Measurements from ENCODE around the gene NCKAP5. TPM values are rescaled to one million over a fixed set of nuclear protein-coding genes. Genes with fewer than 3 reads are reported as not detected.

Gene NCKAP5
- total and polyA plus RNA-seq, 2 experiments from 2014 or later = 0.21 to 0.31 TPM

GRCh38 chr2:132857319-132857718, 710.9 kb downstream of the NCKAP5 start:
- Histone ChIP-seq H3K4me1 (ENCODE audit: low read depth) (no peaks in the 10 kb centered on the region), H3K27ac (no peak overlapping the region), H3K36me3 (no peaks in the 10 kb centered on the region), H3K4me3 (no peak overlapping the region), H3K9me3 (ENCODE audit: low read depth) (no peaks in the 10 kb centered on the region), H3K27me3 (no peaks in the 10 kb centered on the region)
- TF ChIP-seq CTCF (IDR thresholded peaks at IDR 0.05; ENCODE audit: low read depth, low read length) = no peak
- DNase-seq (ENCODE audit: low read depth in 1 of 2, low spot score in 1 of 2) = no peak

GRCh38 chr2:132850688-132851087, 717.6 kb downstream of the NCKAP5 start:
- Histone ChIP-seq H3K36me3 (no peaks in the 10 kb centered on the region), H3K9me3 (ENCODE audit: low read depth) (no peaks in the 10 kb centered on the region), H3K27me3 (no peaks in the 10 kb centered on the region), H3K27ac (no peak overlapping the region), H3K4me1 (ENCODE audit: low read depth) (no peaks in the 10 kb centered on the region), H3K4me3 (no peak overlapping the region)
- DNase-seq (ENCODE audit: low read depth in 1 of 2, low spot score in 1 of 2) = no peak
- TF ChIP-seq CTCF (IDR thresholded peaks at IDR 0.05; ENCODE audit: low read depth, low read length) = no peak

GRCh38 chr2:132849118-132849517, 719.1 kb downstream of the NCKAP5 start:
- Histone ChIP-seq H3K4me1 (ENCODE audit: low read depth) (no peaks in the 10 kb centered on the region), H3K9me3 (ENCODE audit: low read depth) (no peaks in the 10 kb centered on the region), H3K27ac (no peak overlapping the region), H3K36me3 (no peaks in the 10 kb centered on the region), H3K4me3 (no peak overlapping the region), H3K27me3 (no peaks in the 10 kb centered on the region)
- peak in 1 of 2 donors; percentile 32 for DNase-seq (ENCODE audit: low read depth in 1 of 2, low spot score in 1 of 2)
- no peak for TF ChIP-seq CTCF (IDR thresholded peaks at IDR 0.05; ENCODE audit: low read depth, low read length)

- H3K4me3 ChIP-seq = no peak overlapping the region
- no peak overlapping the region for H3K27ac ChIP-seq
- H3K27me3 ChIP-seq = no peaks in the 10 kb centered on the region
- TF ChIP-seq CTCF (IDR thresholded peaks at IDR 0.05; ENCODE audit: low read depth, low read length) = no peak
- no peak for DNase-seq (ENCODE audit: low read depth in 1 of 2, low spot score in 1 of 2)
- no peaks in the 10 kb centered on the region for H3K4me1 ChIP-seq (ENCODE audit: low read depth)
- no peaks in the 10 kb centered on the region for H3K36me3 ChIP-seq
- no peaks in the 10 kb centered on the region for H3K9me3 ChIP-seq (ENCODE audit: low read depth)
Measured at GRCh38 chr2:132845339-132845738, 722.9 kb downstream of the NCKAP5 start.

- no peak for DNase-seq (ENCODE audit: low read depth in 1 of 2, low spot score in 1 of 2)
- H3K27ac ChIP-seq = no peak overlapping the region
- H3K27me3 ChIP-seq = no peaks in the 10 kb centered on the region
- no peak overlapping the region for H3K4me3 ChIP-seq
- H3K36me3 ChIP-seq = no peaks in the 10 kb centered on the region
- no peak for TF ChIP-seq CTCF (IDR thresholded peaks at IDR 0.05; ENCODE audit: low read depth, low read length)
- H3K9me3 ChIP-seq (ENCODE audit: low read depth) = no peaks in the 10 kb centered on the region
- H3K4me1 ChIP-seq (ENCODE audit: low read depth) = no peaks in the 10 kb centered on the region
Measured at GRCh38 chr2:132844585-132844984, 723.7 kb downstream of the NCKAP5 start.

DNA sequence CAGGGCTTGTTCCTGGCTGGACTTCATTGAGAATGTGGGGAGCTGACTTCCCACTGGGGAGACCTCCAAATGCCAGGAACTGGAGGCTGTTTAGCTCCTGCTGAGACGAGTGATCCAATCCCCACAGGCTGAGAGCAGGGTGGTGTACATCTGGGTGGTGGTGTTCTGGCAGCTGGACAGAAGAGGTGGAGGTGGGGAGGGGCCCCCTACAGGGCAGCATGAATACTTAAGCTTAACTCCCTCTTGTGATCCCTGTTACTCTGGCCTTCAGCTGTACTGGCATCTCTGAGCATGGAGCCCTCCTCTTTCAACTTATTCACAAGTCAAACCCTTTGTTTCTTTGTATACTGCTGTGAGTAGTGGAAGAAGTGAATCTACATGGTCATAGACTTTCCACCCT, 730.5 kb downstream of the NCKAP5 start:
- H3K4me3 ChIP-seq = no peak overlapping the region
- H3K27ac ChIP-seq = no peak overlapping the region
- no peak for DNase-seq (ENCODE audit: low read depth in 1 of 2, low spot score in 1 of 2)
- no peaks in the 10 kb centered on the region for H3K4me1 ChIP-seq (ENCODE audit: low read depth)
- no peaks in the 10 kb centered on the region for H3K27me3 ChIP-seq
- TF ChIP-seq CTCF (IDR thresholded peaks at IDR 0.05; ENCODE audit: low read depth, low read length) = no peak
- H3K9me3 ChIP-seq (ENCODE audit: low read depth) = no peaks in the 10 kb centered on the region
- no peaks in the 10 kb centered on the region for H3K36me3 ChIP-seq

Measured in cardiac muscle cell (in vitro differentiated cells and primary cell).